H1 (cell line): ENCODE data around the gene SMYD3.

Experiments
- BCL11A ChIP-seq, 2 experiments: IDR thresholded peaks; one replicate each; pipeline ENCODE4 v1.6.1; 2011; ENCODE audit warnings: low read depth in 2 of 2, low read length in 2 of 2, mild to moderate bottlenecking in 2 of 2
- CEBPB ChIP-seq: IDR thresholded peaks from 2 replicates; pipeline ENCODE4 v1.6.1; 2012; ENCODE audit warnings: low read depth, low read length
- CHD7 ChIP-seq: fragments of 300-600 bp; sonication (generic); IDR thresholded peaks from 2 replicates; pipeline ENCODE4 v1.7.1; 2012; ENCODE audit warnings: low read length, moderate library complexity, mild to moderate bottlenecking, inconsistent platforms; ENCODE audit not compliant: insufficient replicate concordance
- PHF8 ChIP-seq: fragments of 200-600 bp; sonication (generic); conservative IDR thresholded peaks from 2 replicates; pipeline ENCODE4 v1.7.1; 2012; ENCODE audit warnings: low read depth, mild to moderate bottlenecking, inconsistent platforms, low read length, moderate library complexity
- RAD21 ChIP-seq, 2 experiments: IDR thresholded peaks in 1 of 2; conservative IDR thresholded peaks in 1 of 2; 2 replicates each; pipeline ENCODE4 v1.6.1; 2011; ENCODE audit warnings: low read depth in 2 of 2, low read length in 2 of 2, improper control_type of control experiment in 1 of 2, inconsistent platforms in 1 of 2, mild to moderate bottlenecking in 1 of 2, moderate library complexity in 1 of 2
- RFX5 ChIP-seq: IDR thresholded peaks from 2 replicates; pipeline ENCODE4 v1.6.1; 2011; ENCODE audit warnings: low read depth, low read length, improper control_type of control experiment, borderline replicate concordance
- TCF12 ChIP-seq: IDR thresholded peaks from 2 replicates; pipeline ENCODE4 v1.6.1; 2011; ENCODE audit warnings: low read depth, mild to moderate bottlenecking, low read length
- USF2 ChIP-seq: IDR thresholded peaks from 2 replicates; pipeline ENCODE4 v1.6.1; 2011; ENCODE audit warnings: low read length, improper control_type of control experiment
- YY1 ChIP-seq: IDR thresholded peaks from 2 replicates; pipeline ENCODE4 v1.6.1; 2011; ENCODE audit warnings: low read depth, mild to moderate bottlenecking, low read length
- TF ChIP-seq, protein P1 (sequence below), 3 experiments: IDR thresholded peaks; 1 replicate in 2 of 3; 2 replicates in 1 of 3; pipeline versions ENCODE4 v1.5.1 to v1.6.1; 2011; ENCODE audit warnings: low read length in 3 of 3, mild to moderate bottlenecking in 3 of 3, inconsistent platforms in 2 of 3, low read depth in 1 of 3, moderate library complexity in 1 of 3; ENCODE audit not compliant: insufficient read depth in 1 of 3; ENCODE audit errors: control extremely low read depth in 1 of 3
- TF ChIP-seq, protein P2 (sequence below): IDR thresholded peaks from 2 replicates; pipeline ENCODE4 v1.6.1; 2012; ENCODE audit warnings: inconsistent platforms

GRCh38 chr1:245867738-245868137, 639.3 kb downstream of the SMYD3 start:
- TF ChIP-seq PHF8, result no peak
- no peak for TF ChIP-seq CHD7
- no peak for TF ChIP-seq BCL11A (IDR thresholded peaks at IDR 0.05; ENCODE audit: low read depth in 2 of 2, low read length in 2 of 2)
- no peak for TF ChIP-seq YY1
- TF ChIP-seq, protein P1, sequence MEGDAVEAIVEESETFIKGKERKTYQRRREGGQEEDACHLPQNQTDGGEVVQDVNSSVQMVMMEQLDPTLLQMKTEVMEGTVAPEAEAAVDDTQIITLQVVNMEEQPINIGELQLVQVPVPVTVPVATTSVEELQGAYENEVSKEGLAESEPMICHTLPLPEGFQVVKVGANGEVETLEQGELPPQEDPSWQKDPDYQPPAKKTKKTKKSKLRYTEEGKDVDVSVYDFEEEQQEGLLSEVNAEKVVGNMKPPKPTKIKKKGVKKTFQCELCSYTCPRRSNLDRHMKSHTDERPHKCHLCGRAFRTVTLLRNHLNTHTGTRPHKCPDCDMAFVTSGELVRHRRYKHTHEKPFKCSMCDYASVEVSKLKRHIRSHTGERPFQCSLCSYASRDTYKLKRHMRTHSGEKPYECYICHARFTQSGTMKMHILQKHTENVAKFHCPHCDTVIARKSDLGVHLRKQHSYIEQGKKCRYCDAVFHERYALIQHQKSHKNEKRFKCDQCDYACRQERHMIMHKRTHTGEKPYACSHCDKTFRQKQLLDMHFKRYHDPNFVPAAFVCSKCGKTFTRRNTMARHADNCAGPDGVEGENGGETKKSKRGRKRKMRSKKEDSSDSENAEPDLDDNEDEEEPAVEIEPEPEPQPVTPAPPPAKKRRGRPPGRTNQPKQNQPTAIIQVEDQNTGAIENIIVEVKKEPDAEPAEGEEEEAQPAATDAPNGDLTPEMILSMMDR (IDR thresholded peaks at IDR 0.05; ENCODE audit: control extremely low read depth in 1 of 3, insufficient read depth in 1 of 3, low read depth in 1 of 3, low read length in 3 of 3), result no peak
- no peak for TF ChIP-seq RFX5
- no peak for TF ChIP-seq RAD21 (IDR thresholded peaks at IDR 0.05 in 1 of 2, conservative IDR thresholded peaks at IDR 0.05 in 1 of 2; ENCODE audit: low read depth in 2 of 2, low read length in 2 of 2)
- TF ChIP-seq TCF12, result no peak
- no peak for TF ChIP-seq USF2
- TF ChIP-seq, protein P2, sequence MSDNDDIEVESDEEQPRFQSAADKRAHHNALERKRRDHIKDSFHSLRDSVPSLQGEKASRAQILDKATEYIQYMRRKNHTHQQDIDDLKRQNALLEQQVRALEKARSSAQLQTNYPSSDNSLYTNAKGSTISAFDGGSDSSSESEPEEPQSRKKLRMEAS, result no peak
- TF ChIP-seq CEBPB, result no peak
